UCSD-AML1 (cell line): ENCODE results near the gene C14orf132.

ENCODE experiments used
- DNase-seq: peaks from one replicate; lab custom pipeline; 2025; ENCODE audit not compliant: unreplicated experiment; lab: John Stamatoyannopoulos, UW

Gene C14orf132

DNA sequence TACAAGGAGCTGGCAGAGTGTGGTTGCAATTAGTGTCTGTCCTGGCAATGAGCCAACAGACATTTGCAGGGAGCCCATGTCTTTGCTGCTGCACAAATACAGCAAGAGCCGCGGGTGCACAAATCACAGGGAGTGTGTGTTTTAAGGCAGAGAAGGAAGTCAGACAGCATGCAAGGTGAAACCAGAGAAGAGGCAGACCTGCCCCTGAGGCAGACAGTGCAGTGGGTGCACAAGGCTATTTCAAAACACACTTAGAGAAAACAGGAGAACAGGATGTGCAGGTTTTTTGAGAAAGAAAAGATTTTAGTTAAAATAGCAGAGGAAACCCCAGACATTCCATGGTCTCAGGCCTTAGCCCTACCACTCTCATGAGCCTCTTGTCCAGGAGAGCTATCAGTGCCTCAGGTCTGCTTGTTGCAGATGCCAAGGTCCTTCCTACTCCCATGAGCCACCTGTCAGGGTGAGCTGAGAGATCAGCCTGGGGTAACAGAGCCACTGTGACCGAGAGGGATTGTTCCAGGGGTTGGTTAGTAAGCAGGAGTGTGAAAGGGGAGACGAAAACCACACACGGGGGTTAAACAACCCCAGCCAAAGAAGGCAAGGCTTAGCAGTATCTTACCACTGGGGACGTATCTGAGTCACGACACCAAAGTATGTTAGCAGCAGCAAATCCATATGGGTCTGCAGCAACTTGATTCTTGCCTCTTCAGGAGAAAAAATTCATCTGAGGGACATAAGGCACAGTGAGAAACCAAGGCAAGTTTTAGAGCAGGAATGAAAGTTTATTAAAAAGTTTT, 78.1 kb downstream of the C14orf132 start:
- no peak for DNase-seq

- no peak for DNase-seq
Measured at GRCh38 chr14:96117960-96118359, 78.8 kb downstream of the C14orf132 start.

DNA sequence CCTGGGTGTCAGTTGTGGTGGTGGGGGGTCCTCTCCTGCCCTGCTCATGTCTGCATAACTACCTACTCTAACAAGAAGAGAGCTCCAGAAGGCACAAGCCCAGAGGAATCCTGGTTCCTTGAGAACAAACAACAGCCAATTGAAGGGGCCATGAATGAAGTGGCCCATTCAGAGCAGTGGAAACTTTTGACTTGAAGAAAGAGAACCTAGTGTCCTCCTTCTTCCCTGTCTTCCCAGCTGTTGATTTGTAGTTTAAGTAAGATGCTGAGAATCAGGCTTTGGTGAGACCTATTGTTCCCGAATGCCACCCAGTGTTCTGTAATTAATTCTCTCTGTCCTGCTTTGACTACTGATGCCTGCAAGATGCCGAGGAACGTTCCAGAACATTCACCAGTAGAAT, 79.2 kb downstream of the C14orf132 start:
- DNase-seq: no peak

GRCh38 chr14:96119947-96120346, 80.8 kb downstream of the C14orf132 start:
- no peak for DNase-seq

DNA sequence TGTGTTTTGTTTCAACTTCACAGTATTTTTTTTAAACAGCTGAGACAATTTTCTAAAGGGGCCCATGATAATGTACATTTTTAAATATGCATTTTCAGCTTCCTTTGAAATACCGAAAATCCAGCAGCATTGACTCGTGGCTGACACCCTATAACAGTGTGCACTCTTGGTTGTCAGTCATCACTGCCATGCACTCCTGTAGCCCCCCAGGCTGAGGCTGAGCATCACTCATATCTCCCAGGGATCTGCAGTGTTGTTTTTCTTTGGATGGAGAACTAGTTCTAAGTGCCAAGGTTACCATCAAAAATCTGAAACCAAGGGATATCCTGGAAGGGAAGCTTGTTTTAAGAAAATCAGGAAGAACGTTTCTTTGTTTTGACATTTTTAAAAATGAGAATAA, 81.2 kb downstream of the C14orf132 start:
- no peak for DNase-seq

DNA sequence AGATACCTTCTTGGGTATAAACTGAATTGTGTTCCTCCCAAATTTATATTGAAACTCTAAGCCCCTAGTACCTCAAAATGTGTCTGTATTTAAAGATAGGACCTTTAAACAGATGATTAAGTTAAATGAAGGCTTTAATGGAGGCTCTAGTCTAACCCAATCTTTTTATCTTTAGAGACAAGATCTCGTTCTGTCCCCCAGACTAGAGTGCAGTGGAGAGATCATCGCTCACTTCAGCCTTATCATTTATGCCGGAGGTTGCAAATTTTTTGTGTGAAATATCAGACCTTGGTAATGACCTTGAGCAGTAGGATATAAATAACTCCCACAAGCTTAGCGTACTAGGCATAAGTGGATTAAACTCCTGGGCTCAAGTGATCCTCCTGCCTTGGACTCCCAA, 81.8 kb downstream of the C14orf132 start:
- DNase-seq: no peak

- DNase-seq: no peak
Measured at GRCh38 chr14:96121660-96122395, 82.7 kb downstream of the C14orf132 start.

- DNase-seq: no peak
Measured at GRCh38 chr14:96122496-96122895, 83.3 kb downstream of the C14orf132 start.

GRCh38 chr14:96125536-96125935, 86.4 kb downstream of the C14orf132 start:
- DNase-seq: no peak

- DNase-seq: peak; percentile 17
Measured at GRCh38 chr14:96126339-96126782, 87.2 kb downstream of the C14orf132 start.

DNA sequence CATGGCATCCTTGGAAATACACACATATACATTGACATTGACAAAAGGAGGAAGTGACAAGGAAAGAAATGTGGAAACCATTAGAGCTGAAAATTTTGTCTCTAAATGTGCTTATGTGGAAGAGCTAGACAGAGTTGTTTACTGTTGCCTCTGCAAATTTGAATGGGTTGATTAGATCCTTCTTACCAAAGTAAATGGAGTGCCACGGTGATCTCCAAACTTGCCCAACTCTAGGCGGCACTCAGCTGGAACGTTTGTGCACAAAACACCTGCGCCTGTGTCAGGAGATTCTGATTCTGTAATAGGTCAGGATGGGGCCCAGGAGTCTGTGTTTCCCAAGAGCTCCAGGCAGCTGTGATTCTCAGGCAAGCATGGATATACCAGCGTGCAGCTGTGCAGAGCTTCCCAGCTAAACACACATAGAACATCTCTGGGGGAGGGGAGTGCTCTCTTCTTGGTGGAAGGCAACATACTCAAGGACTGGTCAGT, 87.7 kb downstream of the C14orf132 start:
- no peak for DNase-seq

- DNase-seq: no peak
Measured at GRCh38 chr14:96129128-96129736, 90.1 kb downstream of the C14orf132 start.

GRCh38 chr14:96130391-96130790, 91.2 kb downstream of the C14orf132 start:
- no peak for DNase-seq

GRCh38 chr14:96130854-96131253, 91.7 kb downstream of the C14orf132 start:
- DNase-seq: no peak

GRCh38 chr14:96131836-96132235, 92.7 kb downstream of the C14orf132 start:
- DNase-seq: no peak

- no peak for DNase-seq
Measured at GRCh38 chr14:96134508-96134907, 95.3 kb downstream of the C14orf132 start.

- DNase-seq: no peak
Measured at GRCh38 chr14:96135285-96135684, 96.1 kb downstream of the C14orf132 start.

- DNase-seq: no peak
Measured at GRCh38 chr14:96136371-96137005, 97.3 kb downstream of the C14orf132 start.

DNA sequence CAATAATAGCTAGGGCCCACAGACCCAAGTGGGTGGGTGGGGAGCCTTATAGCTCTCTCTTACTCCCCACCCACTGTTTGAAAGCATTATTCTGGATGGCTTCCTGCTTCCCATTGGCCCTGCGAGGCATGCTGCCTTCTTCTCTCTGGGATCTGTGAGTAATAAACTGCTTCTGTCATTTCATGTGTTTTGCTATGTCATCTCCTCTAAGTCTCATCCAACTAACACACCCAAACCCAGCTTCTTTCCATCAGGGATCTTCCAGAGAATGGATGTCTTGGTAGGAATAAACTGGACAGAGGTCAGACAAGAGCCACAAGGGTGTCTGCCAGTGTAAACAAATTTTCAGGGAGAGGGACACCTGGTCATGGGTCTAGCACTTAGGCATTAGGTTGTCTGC, 99.1 kb downstream of the C14orf132 start:
- DNase-seq: no peak

DNA sequence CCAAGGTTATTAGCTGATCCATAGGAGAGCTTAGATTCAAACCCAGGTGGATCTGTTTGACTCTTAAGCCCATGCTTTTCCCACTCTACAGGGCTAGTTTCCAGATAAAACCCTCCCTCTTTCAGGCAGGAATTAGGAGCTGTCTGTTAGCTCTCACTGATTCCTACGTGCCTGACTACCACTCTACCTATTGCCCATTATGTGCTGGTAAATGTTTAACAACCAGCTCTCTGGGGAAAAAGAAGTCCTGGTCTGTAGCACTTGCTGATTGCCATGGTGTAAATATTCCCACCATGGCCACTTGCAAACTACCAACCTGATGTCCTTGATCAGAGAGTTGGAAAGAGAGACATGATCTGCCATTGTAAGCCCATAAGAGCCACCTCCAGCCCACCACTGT, 100.0 kb downstream of the C14orf132 start:
- DNase-seq: no peak

- no peak for DNase-seq
Measured at GRCh38 chr14:96139879-96140278, 100.7 kb downstream of the C14orf132 start.
